Lower leg skin (tissue), 4 donors: ENCODE measurements around the gene TRAF2. TPM values are rescaled to one million over a fixed set of nuclear protein-coding genes. Genes with fewer than 3 reads are reported as not detected.
"Not testable (repeated sequence)": the region's sequence is repeated elsewhere in the genome, so short reads cannot be mapped to it uniquely, and the experiment has no call there.

ENCODE experiments used
- DNase-seq, 2 donors: peaks; one replicate each; pipeline ENCODE4 v3.0.0-alpha.2; 2019; ENCODE audit warnings: low spot score in 2 of 2
- H3K4me3 ChIP-seq: fragments of 200-600 bp; sonication (generic); 2 replicates; pipeline ENCODE4 v1.5.1; 2017; ENCODE audit warnings: mild to moderate bottlenecking, low read depth; ENCODE audit not compliant: poor library complexity, severe bottlenecking
- CTCF ChIP-seq, 3 donors: fragments of 450-650 bp; IDR thresholded peaks; one replicate each; pipeline ENCODE4 v1.5.1; 2016; ENCODE audit warnings: antibody characterized with exemption in 3 of 3, mild to moderate bottlenecking in 3 of 3, moderate library complexity in 2 of 3
- POLR2A ChIP-seq, 2 donors: fragments of 450-650 bp; IDR thresholded peaks; one replicate each; pipeline ENCODE4 v1.6.1; 2016 to 2017; ENCODE audit warnings: antibody characterized with exemption in 2 of 2, mild to moderate bottlenecking in 1 of 2, moderate library complexity in 1 of 2
- WGBS, 2 donors: methylation state at CpG; one replicate each; pipeline ENCODE4 v1.1.5; 2018; 5-methylcytosine and 5-hydroxymethylcytosine counted together
- intact Hi-C: fragments of 100-400 bp; cut with DNase I; formaldehyde crosslinking; loops from one replicate; pipeline ENCODE4 v1.15.0; 2023; ENCODE audit warnings: low total_unique reads
- total RNA-seq, 4 donors: library from RNA; depleted of rRNA; stranded (reverse); fragments of >200 nt; gene quantifications; one replicate each; pipeline ENCODE4 v1.1.0, GENCODE V29; 2016

The TRAF2 gene
- total RNA-seq, 4 donors from 2014 or later = 13.2 to 16.7 (median 15.8) TPM

- no peak overlapping the region for H3K4me3 ChIP-seq
- intact Hi-C loops = no loop called here
- TF ChIP-seq CTCF (IDR thresholded peaks at IDR 0.05) (no peak), POLR2A (IDR thresholded peaks at IDR 0.05) (no peak)
- 93 to 96% methylated on average over 6 of the region's 6 CpGs for WGBS, 2 donors
- no peak for DNase-seq
These were observed 11.2 kb upstream of the TRAF2 start for GRCh38 chr9:136875155-136875554.

GRCh38 chr9:136876476-136876875 lies 9.8 kb upstream of the TRAF2 start:
- no peak for TF ChIP-seq CTCF (IDR thresholded peaks at IDR 0.05)
- TF ChIP-seq POLR2A (IDR thresholded peaks at IDR 0.05) = no peak
- WGBS, 2 donors = 87% methylated on average over 5 of the region's 5 CpGs
- DNase-seq = no peak
- no peak overlapping the region for H3K4me3 ChIP-seq
- intact Hi-C loops = no loop called here

- WGBS, 2 donors = 80 to 85% methylated on average over 10 to 11 of the region's 11 CpGs
- no peak for DNase-seq
- intact Hi-C loops = no loop called here
- H3K4me3 ChIP-seq = no peak overlapping the region
- TF ChIP-seq POLR2A (IDR thresholded peaks at IDR 0.05) (no peak), CTCF (IDR thresholded peaks at IDR 0.05) (no peak)
These were observed 5.7 kb upstream of the TRAF2 start for GRCh38 chr9:136880651-136881050.

GRCh38 chr9:136881691-136882108 lies 4.6 kb upstream of the TRAF2 start:
- WGBS, 2 donors = 26 to 29% methylated on average over 5 to 7 of the region's 9 CpGs
- H3K4me3 ChIP-seq = no peak overlapping the region
- intact Hi-C loops = no loop called here
- no peak for DNase-seq
- no peak for TF ChIP-seq POLR2A (IDR thresholded peaks at IDR 0.05)

GRCh38 chr9:136882109-136882946 lies 4.0 kb upstream of the TRAF2 start:
- WGBS, 2 donors = 18 to 34% methylated on average over 17 to 18 of the region's 19 CpGs
- intact Hi-C loops = no loop called here
- peak in 1 of 2 donors; percentile 70 for DNase-seq
- no peak overlapping the region for H3K4me3 ChIP-seq
- TF ChIP-seq POLR2A (IDR thresholded peaks at IDR 0.05) (no peak), CTCF (IDR thresholded peaks at IDR 0.05) (peak in 1 of 3 donors; percentile 25)

GRCh38 chr9:136882947-136883283 lies 3.4 kb upstream of the TRAF2 start:
- intact Hi-C loops, H3K4me3 ChIP-seq, DNase-seq: not testable (repeated sequence)
- 51 to 58% methylated on average over 9 of the region's 9 CpGs for WGBS, 2 donors

- intact Hi-C loops, DNase-seq, H3K4me3 ChIP-seq: not testable (repeated sequence)
- 79 to 80% methylated on average over 10 of the region's 10 CpGs for WGBS, 2 donors
These were observed 2.6 kb upstream of the TRAF2 start for GRCh38 chr9:136883670-136884069.
